Measurements from ENCODE around the gene RAB37. TPM values are rescaled to one million over a fixed set of nuclear protein-coding genes. Genes with fewer than 3 reads are reported as not detected.

Gene RAB37
- total RNA-seq, 1 experiment from 2014 or later, result 1.5 TPM

DNA sequence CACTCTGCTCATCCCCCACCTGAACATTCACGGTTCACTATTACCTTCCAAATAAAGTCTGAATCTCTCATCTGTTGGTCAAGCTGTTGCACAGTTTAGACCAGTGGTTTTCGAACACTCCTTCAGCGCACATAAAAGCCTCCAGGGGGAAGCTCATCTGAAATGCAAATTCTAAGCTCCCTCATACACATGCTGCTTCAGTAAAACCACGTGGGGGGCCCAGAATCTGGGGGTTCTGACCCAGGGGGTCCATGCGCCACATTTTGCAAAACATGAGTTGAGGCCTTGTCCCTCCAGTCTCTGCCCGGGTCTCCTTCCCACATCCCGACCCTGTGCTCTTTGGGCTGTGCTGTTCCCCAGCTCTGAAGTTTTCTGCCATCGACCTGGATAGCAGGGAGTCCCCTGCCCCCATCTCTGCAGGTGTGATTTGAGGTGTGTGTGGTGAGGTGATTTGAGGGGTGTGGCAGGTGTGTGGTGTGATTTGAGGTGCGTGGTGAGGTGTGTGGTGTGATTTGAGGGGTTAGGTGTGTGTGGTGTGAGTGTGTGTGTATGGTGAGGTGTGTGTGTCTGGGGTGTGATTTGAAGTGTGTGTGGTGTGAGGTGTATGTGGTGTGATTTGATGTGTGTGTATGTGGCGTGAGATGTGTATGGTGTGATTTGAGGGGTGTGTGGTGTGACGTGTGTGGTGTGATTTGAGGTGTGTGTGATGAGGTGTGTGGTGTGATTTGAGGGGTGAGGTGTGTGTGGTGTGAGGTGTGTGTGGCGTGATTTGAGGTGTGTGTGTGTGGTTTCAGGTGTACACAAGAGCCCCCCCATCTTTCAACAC is 4.8 kb upstream of the RAB37 start:
- Histone ChIP-seq H3K27ac (ENCODE audit: low read length) (no peak overlapping the region), H3K27me3 (ENCODE audit: control insufficient read depth, insufficient read depth, low read length) (no peaks in the 10 kb centered on the region), H3K4me3 (ENCODE audit: low read depth in 2 of 2, low read length in 2 of 2) (no peak overlapping the region), H3K4me1 (ENCODE audit: control insufficient read depth, insufficient read depth, low read length) (no peaks in the 10 kb centered on the region), H3K36me3 (ENCODE audit: control insufficient read depth, insufficient read depth, low read length) (no peaks in the 10 kb centered on the region), H3K9me3 (ENCODE audit: control insufficient read depth, insufficient read depth, low read depth, low read length) (no peaks in the 10 kb centered on the region)
- intact Hi-C loops (cut with micrococcal nuclease; ENCODE audit: unreplicated experiment), result no loop called here
- ATAC-seq, result no peak
- DNase-seq (ENCODE audit: low read depth, low spot score), result no peak
- CTCF ChIA-PET, result no interaction called here
- no TSS peak for BruUV-seq (replicated peaks)
- TF ChIP-seq SIN3A (IDR thresholded peaks at IDR 0.05; ENCODE audit: borderline replicate concordance, insufficient read depth, low read depth, low read length), result no peak
- no peak for TF ChIP-seq REST (IDR thresholded peaks at IDR 0.05; ENCODE audit: insufficient read depth in 1 of 2, low read depth in 2 of 2, low read length in 1 of 2)
- no peak for TF ChIP-seq POLR2AphosphoS5 (IDR thresholded peaks at IDR 0.05; ENCODE audit: low read depth, low read length)
- TF ChIP-seq, protein P1, sequence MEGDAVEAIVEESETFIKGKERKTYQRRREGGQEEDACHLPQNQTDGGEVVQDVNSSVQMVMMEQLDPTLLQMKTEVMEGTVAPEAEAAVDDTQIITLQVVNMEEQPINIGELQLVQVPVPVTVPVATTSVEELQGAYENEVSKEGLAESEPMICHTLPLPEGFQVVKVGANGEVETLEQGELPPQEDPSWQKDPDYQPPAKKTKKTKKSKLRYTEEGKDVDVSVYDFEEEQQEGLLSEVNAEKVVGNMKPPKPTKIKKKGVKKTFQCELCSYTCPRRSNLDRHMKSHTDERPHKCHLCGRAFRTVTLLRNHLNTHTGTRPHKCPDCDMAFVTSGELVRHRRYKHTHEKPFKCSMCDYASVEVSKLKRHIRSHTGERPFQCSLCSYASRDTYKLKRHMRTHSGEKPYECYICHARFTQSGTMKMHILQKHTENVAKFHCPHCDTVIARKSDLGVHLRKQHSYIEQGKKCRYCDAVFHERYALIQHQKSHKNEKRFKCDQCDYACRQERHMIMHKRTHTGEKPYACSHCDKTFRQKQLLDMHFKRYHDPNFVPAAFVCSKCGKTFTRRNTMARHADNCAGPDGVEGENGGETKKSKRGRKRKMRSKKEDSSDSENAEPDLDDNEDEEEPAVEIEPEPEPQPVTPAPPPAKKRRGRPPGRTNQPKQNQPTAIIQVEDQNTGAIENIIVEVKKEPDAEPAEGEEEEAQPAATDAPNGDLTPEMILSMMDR (IDR thresholded peaks at IDR 0.05), result no peak
- no peak for TF ChIP-seq TCF7L2 (IDR thresholded peaks at IDR 0.05; ENCODE audit: low read depth, low read length)
- in situ Hi-C loops (cut with HindIII; ENCODE audit: low pct_unique_long_range_greater_than_20kb, low sequenced_read_pairs), result no loop called here
- POLR2A ChIA-PET, result no interaction called here

GRCh38 chr17:74733365-74734122 is 3.5 kb upstream of the RAB37 start:
- DNase-seq (ENCODE audit: low read depth, low spot score) (no peak), ATAC-seq (no peak)
- H3K4me3 ChIP-seq (ENCODE audit: low read depth in 2 of 2, low read length in 2 of 2), result no peak overlapping the region
- intact Hi-C loops (cut with micrococcal nuclease; ENCODE audit: unreplicated experiment), result no loop called here
- H3K27ac ChIP-seq (ENCODE audit: low read length), result no peak overlapping the region
- POLR2A ChIA-PET, result no interaction called here
- no peak for TF ChIP-seq POLR2AphosphoS5 (IDR thresholded peaks at IDR 0.05; ENCODE audit: low read depth, low read length)
- no peak for TF ChIP-seq REST (IDR thresholded peaks at IDR 0.05; ENCODE audit: insufficient read depth in 1 of 2, low read depth in 2 of 2, low read length in 1 of 2)
- TF ChIP-seq SIN3A (IDR thresholded peaks at IDR 0.05; ENCODE audit: borderline replicate concordance, insufficient read depth, low read depth, low read length), result no peak
- TF ChIP-seq TCF7L2 (IDR thresholded peaks at IDR 0.05; ENCODE audit: low read depth, low read length), result no peak
- TF ChIP-seq, protein P1 (IDR thresholded peaks at IDR 0.05), result no peak
- H3K4me1 ChIP-seq (ENCODE audit: control insufficient read depth, insufficient read depth, low read length), result peaks cover 7% of the 10 kb centered on the region
- in situ Hi-C loops (cut with HindIII; ENCODE audit: low pct_unique_long_range_greater_than_20kb, low sequenced_read_pairs), result no loop called here
- H3K9me3 ChIP-seq (ENCODE audit: control insufficient read depth, insufficient read depth, low read depth, low read length), result no peaks in the 10 kb centered on the region
- no peaks in the 10 kb centered on the region for H3K36me3 ChIP-seq (ENCODE audit: control insufficient read depth, insufficient read depth, low read length)
- CTCF ChIA-PET, result no interaction called here
- 0 out of 2 replicates have a peak, but pooled peaks cover 3% of the 10 kb centered on the region for H3K27me3 ChIP-seq (ENCODE audit: control insufficient read depth, insufficient read depth, low read length)
- no TSS peak for BruUV-seq (replicated peaks)
